SK-N-SH treated with all-trans-retinoic acid at 6 μM for 48 hours (cell line): ENCODE results near the gene MED27.

Experiments used
- ATAC-seq: fragments of 200-7000 bp; cut with Tn5 transposase; 3 replicates; pipeline ENCODE4 v1.9.1; 2020; ENCODE audit warnings: mild to moderate bottlenecking, moderate library complexity
- ARNTL ChIP-seq: fragments of 450-650 bp; formaldehyde crosslinking; IDR thresholded peaks from 2 replicates; pipeline ENCODE4 v1.5.0; 2020; ENCODE audit warnings: low read depth, mild to moderate bottlenecking, moderate library complexity, borderline replicate concordance
- BACH2 ChIP-seq: fragments of 250-450 bp; sonication (Bioruptor Pico); IDR thresholded peaks from 2 replicates; pipeline ENCODE4 v1.9.0; 2021; ENCODE audit warnings: mild to moderate bottlenecking, borderline replicate concordance
- CREB5 ChIP-seq: fragments of 250-450 bp; sonication (Bioruptor Pico); IDR thresholded peaks from 2 replicates; pipeline ENCODE4 v1.5.1; 2020; ENCODE audit warnings: low read depth, mild to moderate bottlenecking, moderate library complexity
- ESRRG ChIP-seq: fragments of 250-450 bp; sonication (Bioruptor Pico); IDR thresholded peaks from 2 replicates; pipeline ENCODE4 v1.6.1; 2021; ENCODE audit warnings: mild to moderate bottlenecking
- GLIS3 ChIP-seq: fragments of 250-450 bp; sonication (Bioruptor Pico); IDR thresholded peaks from 2 replicates; pipeline ENCODE4 v1.5.0; 2020; ENCODE audit warnings: mild to moderate bottlenecking, moderate library complexity
- OSR1 ChIP-seq: fragments of 250-450 bp; sonication (Bioruptor Pico); IDR thresholded peaks from 2 replicates; pipeline ENCODE4 v1.8.0; 2022; ENCODE audit warnings: moderate library complexity, mild to moderate bottlenecking, inconsistent platforms
- PATZ1 ChIP-seq: fragments of 250-450 bp; sonication (Bioruptor Pico); IDR thresholded peaks from 2 replicates; pipeline ENCODE4 v1.8.0; 2020; ENCODE audit warnings: mild to moderate bottlenecking, moderate library complexity, borderline replicate concordance
- POU6F1 ChIP-seq: fragments of 250-450 bp; sonication (Bioruptor Pico); IDR thresholded peaks from 2 replicates; pipeline ENCODE4 v1.8.0; 2021; ENCODE audit warnings: low read depth, mild to moderate bottlenecking, moderate library complexity, borderline replicate concordance
- PPARA ChIP-seq: fragments of 250-450 bp; sonication (Bioruptor Pico); IDR thresholded peaks from 2 replicates; pipeline ENCODE4 v1.5.0; 2020; ENCODE audit warnings: mild to moderate bottlenecking, borderline replicate concordance
- RARB ChIP-seq: fragments of 250-450 bp; sonication (Bioruptor Pico); IDR thresholded peaks from 2 replicates; pipeline ENCODE4 v1.8.0; 2021; ENCODE audit warnings: mild to moderate bottlenecking, moderate library complexity
- SNAI2 ChIP-seq: fragments of 250-450 bp; sonication (Bioruptor Pico); IDR thresholded peaks from 2 replicates; pipeline ENCODE4 v1.5.0; 2020; ENCODE audit warnings: mild to moderate bottlenecking, moderate library complexity
- TCF4 ChIP-seq: fragments of 250-450 bp; sonication (Bioruptor Pico); IDR thresholded peaks from 2 replicates; pipeline ENCODE4 v1.8.0; 2021; ENCODE audit warnings: mild to moderate bottlenecking, moderate library complexity, borderline replicate concordance
- TOX ChIP-seq: fragments of 250-450 bp; sonication (Bioruptor Pico); IDR thresholded peaks from 2 replicates; pipeline ENCODE4 v1.8.0; 2021; ENCODE audit warnings: mild to moderate bottlenecking, moderate library complexity, borderline replicate concordance
- TSHZ2 ChIP-seq: fragments of 250-450 bp; sonication (Bioruptor Pico); IDR thresholded peaks from 2 replicates; pipeline ENCODE4 v1.5.0; 2020; ENCODE audit warnings: mild to moderate bottlenecking, moderate library complexity
- ZC3H10 ChIP-seq: fragments of 250-450 bp; sonication (Bioruptor Pico); IDR thresholded peaks from 2 replicates; pipeline ENCODE4 v1.5.1; 2021; ENCODE audit warnings: mild to moderate bottlenecking, moderate library complexity
- ZFP3 ChIP-seq: fragments of 250-450 bp; sonication (Bioruptor Pico); IDR thresholded peaks from 2 replicates; pipeline ENCODE4 v1.5.0; 2020; ENCODE audit warnings: mild to moderate bottlenecking, moderate library complexity
- ZFP30 ChIP-seq: fragments of 450-650 bp; formaldehyde crosslinking; IDR thresholded peaks from 2 replicates; pipeline ENCODE4 v1.5.0; 2022; ENCODE audit warnings: mild to moderate bottlenecking, moderate library complexity
- ZNF70 ChIP-seq: fragments of 450-650 bp; formaldehyde crosslinking; IDR thresholded peaks from 2 replicates; pipeline ENCODE4 v1.5.0; 2020; ENCODE audit warnings: mild to moderate bottlenecking, moderate library complexity

MED27 gene

GRCh38 chr9:132036521-132036920 lies 43.1 kb downstream of the MED27 start (continued):
- no peak for TF ChIP-seq TSHZ2
- TF ChIP-seq BACH2 (CRISPR knock-in tag), result no peak

GRCh38 chr9:132035679-132036078 lies 44.0 kb downstream of the MED27 start:
- TF ChIP-seq ESRRG (CRISPR knock-in tag) (no peak), SNAI2 (CRISPR knock-in tag) (no peak), ZC3H10 (CRISPR knock-in tag) (no peak), BACH2 (CRISPR knock-in tag) (no peak), POU6F1 (CRISPR knock-in tag) (no peak), RARB (CRISPR knock-in tag) (no peak), TOX (no peak), ZNF70 (CRISPR knock-in tag) (no peak), OSR1 (CRISPR knock-in tag) (no peak), ZFP30 (no peak), GLIS3 (no peak), CREB5 (CRISPR knock-in tag) (no peak), ARNTL (no peak), TSHZ2 (no peak)
- ATAC-seq, result no peak

GRCh38 chr9:132032238-132032950 lies 47.3 kb downstream of the MED27 start:
- TF ChIP-seq PPARA (CRISPR knock-in tag) (no peak), PATZ1 (CRISPR knock-in tag) (no peak), TCF4 (CRISPR knock-in tag) (no peak), SNAI2 (CRISPR knock-in tag) (no peak), ZFP3 (no peak), RARB (CRISPR knock-in tag) (no peak), OSR1 (CRISPR knock-in tag) (no peak)
- TF ChIP-seq, all 23 proteins: peak for 0
- ATAC-seq, result no peak
